ENCODE measurements around the gene MPPED1. TPM values are rescaled to one million over a fixed set of nuclear protein-coding genes. Genes with fewer than 3 reads are reported as not detected.

MPPED1 gene
- total and polyA plus RNA-seq, 2 donors (not counting 1 experiment from before 2014, with no cell fraction given) = 0.13 TPM; not detected in 1

DNA sequence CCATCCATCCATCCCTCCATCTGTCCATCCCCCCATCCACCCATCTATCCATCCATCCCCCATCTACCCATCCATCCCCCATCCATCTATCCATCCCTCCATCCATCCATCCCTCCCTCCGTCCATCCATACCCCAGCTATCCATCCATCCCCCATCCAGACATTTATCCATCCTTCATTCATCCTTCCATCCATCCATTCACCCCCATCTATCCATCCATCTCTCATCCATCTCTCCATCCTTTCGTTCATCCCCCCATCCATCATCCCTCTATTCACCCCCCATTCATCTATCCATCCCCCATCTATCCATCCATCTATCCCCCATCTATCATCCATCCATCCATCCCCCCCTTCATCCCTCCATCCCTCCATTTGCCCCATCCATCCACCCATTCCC is 97.5 kb downstream of the MPPED1 start:
- no peak overlapping the region for H3K4me2 ChIP-seq (replicated peaks; ENCODE audit: low read depth, low read length, poor library complexity, severe bottlenecking)
- TF ChIP-seq, protein P1, sequence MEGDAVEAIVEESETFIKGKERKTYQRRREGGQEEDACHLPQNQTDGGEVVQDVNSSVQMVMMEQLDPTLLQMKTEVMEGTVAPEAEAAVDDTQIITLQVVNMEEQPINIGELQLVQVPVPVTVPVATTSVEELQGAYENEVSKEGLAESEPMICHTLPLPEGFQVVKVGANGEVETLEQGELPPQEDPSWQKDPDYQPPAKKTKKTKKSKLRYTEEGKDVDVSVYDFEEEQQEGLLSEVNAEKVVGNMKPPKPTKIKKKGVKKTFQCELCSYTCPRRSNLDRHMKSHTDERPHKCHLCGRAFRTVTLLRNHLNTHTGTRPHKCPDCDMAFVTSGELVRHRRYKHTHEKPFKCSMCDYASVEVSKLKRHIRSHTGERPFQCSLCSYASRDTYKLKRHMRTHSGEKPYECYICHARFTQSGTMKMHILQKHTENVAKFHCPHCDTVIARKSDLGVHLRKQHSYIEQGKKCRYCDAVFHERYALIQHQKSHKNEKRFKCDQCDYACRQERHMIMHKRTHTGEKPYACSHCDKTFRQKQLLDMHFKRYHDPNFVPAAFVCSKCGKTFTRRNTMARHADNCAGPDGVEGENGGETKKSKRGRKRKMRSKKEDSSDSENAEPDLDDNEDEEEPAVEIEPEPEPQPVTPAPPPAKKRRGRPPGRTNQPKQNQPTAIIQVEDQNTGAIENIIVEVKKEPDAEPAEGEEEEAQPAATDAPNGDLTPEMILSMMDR (IDR thresholded peaks at IDR 0.05) = no peak
- no peak for TF ChIP-seq EZH2 (IDR thresholded peaks at IDR 0.05; ENCODE audit: borderline replicate concordance, insufficient read depth, low read depth, low read length, poor library complexity, severe bottlenecking)
- H2AFZ ChIP-seq (ENCODE audit: insufficient read depth, low read depth, low read length, poor library complexity, severe bottlenecking) = no peak overlapping the region
- no peaks in the 10 kb centered on the region for H3K4me1 Mint-ChIP-seq
- DNase-seq (no peak), ATAC-seq (ENCODE audit: low read depth) (no peak)
- no peaks in the 10 kb centered on the region for H3K36me3 ChIP-seq (replicated peaks in 1 of 2; ENCODE audit: control extremely low read depth in 1 of 2, control insufficient read depth in 1 of 2, extremely low read depth in 1 of 2, insufficient read depth in 2 of 2, low read length in 1 of 2)
- H3K4me3 Mint-ChIP-seq = no peak overlapping the region
- no peaks in the 10 kb centered on the region for H3K79me2 ChIP-seq (ENCODE audit: control insufficient read depth, insufficient read depth, low read length)
- H3K27me3 ChIP-seq (replicated peaks in 1 of 4; ENCODE audit: control extremely low read depth in 1 of 4, control insufficient read depth in 3 of 4, insufficient read depth in 4 of 4, low read length in 3 of 4) = no peaks in the 10 kb centered on the region
- ChIA-PET CTCF (no interaction called here), POLR2A (no interaction called here)
- no peaks in the 10 kb centered on the region for H4K20me1 ChIP-seq (ENCODE audit: control insufficient read depth, insufficient read depth, low read length, poor library complexity, severe bottlenecking)
- no peaks in the 10 kb centered on the region for H3K27me3 Mint-ChIP-seq
- intact Hi-C loops (cut with micrococcal nuclease) = no loop called here
- peaks cover 0 to 9% (median 0%) of the 10 kb centered on the region in 3 donors for H3K9me3 ChIP-seq (ENCODE audit: control extremely low read depth in 1 of 3, control insufficient read depth in 2 of 3, insufficient read depth in 1 of 3, low read length in 2 of 3)
- H3K27ac Mint-ChIP-seq = no peak overlapping the region
- no peaks in the 10 kb centered on the region for H3K4me1 ChIP-seq (ENCODE audit: control insufficient read depth in 2 of 2, insufficient read depth in 2 of 2, low read length in 2 of 2)
- H3K9ac ChIP-seq (ENCODE audit: low read length) = no peak overlapping the region
- no peaks in the 10 kb centered on the region for H3K9me3 Mint-ChIP-seq (ENCODE audit: insufficient read depth)
- no peak overlapping the region for H3K4me3 ChIP-seq (ENCODE audit: control extremely low read depth in 1 of 5, extremely low read depth in 1 of 5, insufficient read depth in 1 of 5, low read depth in 2 of 5, low read length in 4 of 5)
- 100% methylated on average over 2 of the region's 2 CpGs for WGBS (ENCODE audit: insufficient coverage)
- no peak overlapping the region for H3K27ac ChIP-seq (ENCODE audit: low read length in 2 of 2)

DNA sequence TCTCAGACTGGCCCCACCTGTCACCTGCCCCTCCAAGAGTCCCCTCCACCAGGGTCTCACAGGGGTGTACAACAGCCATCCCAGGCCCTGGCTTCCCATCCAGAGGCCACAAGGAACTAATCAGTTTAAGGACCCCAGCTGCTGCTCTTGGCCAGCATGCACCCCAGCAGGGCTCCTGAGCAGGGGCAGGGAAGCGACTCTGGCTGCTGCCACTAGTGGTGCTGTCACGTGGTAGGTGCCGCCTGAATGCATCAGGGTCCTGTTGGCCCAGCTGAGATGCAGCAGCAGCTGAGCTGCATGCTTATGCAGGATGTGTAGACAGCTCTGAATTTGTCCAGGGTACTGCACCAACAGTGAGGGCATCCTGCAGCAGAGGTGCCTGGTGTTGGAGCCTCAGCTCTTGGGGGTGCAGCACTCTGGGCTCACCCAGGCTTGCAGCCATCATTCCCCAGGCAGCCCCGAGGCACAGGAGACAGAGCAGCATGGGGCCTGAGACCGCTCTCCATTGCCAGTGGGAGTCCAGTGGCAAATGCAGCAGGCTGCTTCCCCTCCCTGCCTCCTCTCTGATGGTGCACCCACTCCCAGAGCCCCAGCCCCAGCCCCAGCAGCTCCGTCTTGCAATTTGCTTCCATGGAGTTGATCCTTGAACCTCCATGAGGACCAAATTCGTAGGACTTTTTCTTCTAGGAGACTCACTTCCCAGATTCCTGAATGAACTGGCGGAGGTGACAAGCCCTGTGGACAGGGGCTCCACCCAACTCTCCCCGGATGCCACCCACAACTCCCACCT is 98.7 kb downstream of the MPPED1 start:
- no peaks in the 10 kb centered on the region for H3K4me1 Mint-ChIP-seq
- no peaks in the 10 kb centered on the region for H3K9me3 Mint-ChIP-seq (ENCODE audit: insufficient read depth)
- no peaks in the 10 kb centered on the region for H3K79me2 ChIP-seq (ENCODE audit: control insufficient read depth, insufficient read depth, low read length)
- ChIA-PET POLR2A (no interaction called here), CTCF (no interaction called here)
- H3K27me3 Mint-ChIP-seq = no peaks in the 10 kb centered on the region
- ATAC-seq (ENCODE audit: low read depth) (no peak), DNase-seq (no peak)
- no peak overlapping the region for H2AFZ ChIP-seq (ENCODE audit: insufficient read depth, low read depth, low read length, poor library complexity, severe bottlenecking)
- no peak for TF ChIP-seq EZH2 (IDR thresholded peaks at IDR 0.05; ENCODE audit: borderline replicate concordance, insufficient read depth, low read depth, low read length, poor library complexity, severe bottlenecking)
- H3K4me1 ChIP-seq (ENCODE audit: control insufficient read depth in 2 of 2, insufficient read depth in 2 of 2, low read length in 2 of 2) = no peaks in the 10 kb centered on the region
- WGBS (ENCODE audit: insufficient coverage) = 80% methylated on average over 9 of the region's 9 CpGs
- H3K27ac ChIP-seq (ENCODE audit: low read length in 2 of 2) = no peak overlapping the region
- no peak overlapping the region for H3K9ac ChIP-seq (ENCODE audit: low read length)
- H3K27ac Mint-ChIP-seq = no peak overlapping the region
- no peak overlapping the region for H3K4me3 Mint-ChIP-seq
- no peak overlapping the region for H3K4me2 ChIP-seq (replicated peaks; ENCODE audit: low read depth, low read length, poor library complexity, severe bottlenecking)
- intact Hi-C loops (cut with micrococcal nuclease) = no loop called here
- H3K27me3 ChIP-seq (replicated peaks in 1 of 4; ENCODE audit: control extremely low read depth in 1 of 4, control insufficient read depth in 3 of 4, insufficient read depth in 4 of 4, low read length in 3 of 4) = no peaks in the 10 kb centered on the region
- peaks cover 0 to 9% (median 0%) of the 10 kb centered on the region in 3 donors for H3K9me3 ChIP-seq (ENCODE audit: control extremely low read depth in 1 of 3, control insufficient read depth in 2 of 3, insufficient read depth in 1 of 3, low read length in 2 of 3)
- no peaks in the 10 kb centered on the region for H3K36me3 ChIP-seq (replicated peaks in 1 of 2; ENCODE audit: control extremely low read depth in 1 of 2, control insufficient read depth in 1 of 2, extremely low read depth in 1 of 2, insufficient read depth in 2 of 2, low read length in 1 of 2)
- H4K20me1 ChIP-seq (ENCODE audit: control insufficient read depth, insufficient read depth, low read length, poor library complexity, severe bottlenecking) = no peaks in the 10 kb centered on the region
- no peak overlapping the region for H3K4me3 ChIP-seq (ENCODE audit: control extremely low read depth in 1 of 5, extremely low read depth in 1 of 5, insufficient read depth in 1 of 5, low read depth in 2 of 5, low read length in 4 of 5)

All from B cell (primary cell).